Stimulated activated CD8-positive, alpha-beta memory T cell treated with anti-CD3 and anti-CD28 coated beads, Interleukin-15, amount 100 ng/mL, for 48 hours (primary cell): ENCODE results near the gene LAMTOR5.
A peak's percentile ranks its signal among the peaks of the same experiment; 100 is the strongest.
"Not testable (repeated sequence)": the region's sequence is repeated elsewhere in the genome, so short reads cannot be mapped to it uniquely, and the experiment has no call there.

Experiments used
- DNase-seq, 2 donors: peaks; one replicate each; pipeline ENCODE4 v3.0.0-alpha.2; 2020; ENCODE audit warnings: low read depth in 2 of 2

LAMTOR5 gene

GRCh38 chr1:110426854-110427253 lies 19.4 kb upstream of the LAMTOR5 start:
- no peak for DNase-seq

GRCh38 chr1:110425612-110426152 lies 18.2 kb upstream of the LAMTOR5 start:
- DNase-seq, result no peak

- no peak for DNase-seq
These were observed 17.5 kb upstream of the LAMTOR5 start for GRCh38 chr1:110424699-110425611.

- no peak for DNase-seq
These were observed 13.6 kb upstream of the LAMTOR5 start for GRCh38 chr1:110420874-110421793.

- DNase-seq, result no peak
These were observed 12.6 kb upstream of the LAMTOR5 start for GRCh38 chr1:110420023-110420662.

- no peak for DNase-seq
These were observed 11.2 kb upstream of the LAMTOR5 start for GRCh38 chr1:110418729-110419128.

- DNase-seq, result not testable (repeated sequence)
These were observed 5.6 kb upstream of the LAMTOR5 start for GRCh38 chr1:110413045-110413444.

GRCh38 chr1:110412576-110412975 lies 5.1 kb upstream of the LAMTOR5 start:
- peak; percentile 30 to 41 for DNase-seq

- no peak for DNase-seq
These were observed 3.8 kb upstream of the LAMTOR5 start for GRCh38 chr1:110411173-110411735.

GRCh38 chr1:110409316-110409715 lies 1.8 kb upstream of the LAMTOR5 start:
- no peak for DNase-seq

- DNase-seq, result no peak
These were observed 994 bp upstream of the LAMTOR5 start for GRCh38 chr1:110408488-110408887.

GRCh38 chr1:110406407-110406806 lies 1.1 kb downstream of the LAMTOR5 start:
- not testable (repeated sequence) for DNase-seq

GRCh38 chr1:110404401-110404800 lies 3.1 kb downstream of the LAMTOR5 start:
- DNase-seq, result no peak

- no peak for DNase-seq
These were observed 3.7 kb downstream of the LAMTOR5 start for GRCh38 chr1:110403805-110404204.

- not testable (repeated sequence) for DNase-seq
These were observed 11.1 kb downstream of the LAMTOR5 start for GRCh38 chr1:110396259-110396958.

- DNase-seq, result no peak
These were observed 13.0 kb downstream of the LAMTOR5 start for GRCh38 chr1:110394493-110394820.

- no peak for DNase-seq
These were observed 13.6 kb downstream of the LAMTOR5 start for GRCh38 chr1:110393691-110394492.

- DNase-seq, result no peak
These were observed 14.2 kb downstream of the LAMTOR5 start for GRCh38 chr1:110393286-110393685.

- no peak for DNase-seq
These were observed 16.7 kb downstream of the LAMTOR5 start, which contains the start of gene SLC16A4 for GRCh38 chr1:110390692-110391245. TSS of gene SLC16A4 (minus strand) at chr1:110391026. CDS start at chr1:110389323, 1,703 bp downstream.

GRCh38 chr1:110390096-110390495 lies 17.4 kb downstream of the LAMTOR5 start:
- DNase-seq, result no peak
